ENCODE data around the gene TMIGD1.

TMIGD1 gene

GRCh38 chr17:30309591-30309990 lies 24.3 kb downstream of the TMIGD1 start:
- TF ChIP-seq ZNF565 (CRISPR knock-in tag; conservative IDR thresholded peaks at IDR 0.05; ENCODE audit: low read depth) (no peak), ZFP30 (CRISPR knock-in tag; IDR thresholded peaks at IDR 0.05) (no peak), CREB5 (CRISPR knock-in tag; IDR thresholded peaks at IDR 0.05; ENCODE audit: low read depth) (no peak), ISL1 (CRISPR knock-in tag; IDR thresholded peaks at IDR 0.05) (no peak), BACH2 (CRISPR knock-in tag; IDR thresholded peaks at IDR 0.05; ENCODE audit: borderline replicate concordance) (no peak), ZFP3 (CRISPR knock-in tag; IDR thresholded peaks at IDR 0.05) (no peak), PPARA (CRISPR knock-in tag; IDR thresholded peaks at IDR 0.05; ENCODE audit: borderline replicate concordance) (no peak), SNAI2 (CRISPR knock-in tag; IDR thresholded peaks at IDR 0.05) (no peak), POU6F1 (CRISPR knock-in tag; IDR thresholded peaks at IDR 0.05; ENCODE audit: borderline replicate concordance, low read depth) (no peak), ESRRG (CRISPR knock-in tag; IDR thresholded peaks at IDR 0.05) (no peak), ARNTL (CRISPR knock-in tag; IDR thresholded peaks at IDR 0.05; ENCODE audit: borderline replicate concordance, low read depth) (no peak), ZC3H10 (CRISPR knock-in tag; IDR thresholded peaks at IDR 0.05) (no peak), RARB (CRISPR knock-in tag; IDR thresholded peaks at IDR 0.05) (no peak), ZNF70 (CRISPR knock-in tag; IDR thresholded peaks at IDR 0.05) (no peak), OSR1 (CRISPR knock-in tag; IDR thresholded peaks at IDR 0.05) (no peak), CSDC2 (CRISPR knock-in tag; IDR thresholded peaks at IDR 0.05) (no peak), CSRNP3 (CRISPR knock-in tag; IDR thresholded peaks at IDR 0.05) (no peak), TCF4 (CRISPR knock-in tag; IDR thresholded peaks at IDR 0.05; ENCODE audit: borderline replicate concordance) (no peak), ZNF8 (CRISPR knock-in tag; IDR thresholded peaks at IDR 0.05) (no peak)
- no peak for ATAC-seq

GRCh38 chr17:30308406-30308805 lies 25.5 kb downstream of the TMIGD1 start:
- TF ChIP-seq TCF4 (CRISPR knock-in tag; IDR thresholded peaks at IDR 0.05; ENCODE audit: borderline replicate concordance) (no peak), ISL1 (CRISPR knock-in tag; IDR thresholded peaks at IDR 0.05) (no peak)
- ATAC-seq: no peak

- no peak for TF ChIP-seq ISL1 (CRISPR knock-in tag; IDR thresholded peaks at IDR 0.05)
- no peak for TF ChIP-seq ZFP3 (CRISPR knock-in tag; IDR thresholded peaks at IDR 0.05)
- TF ChIP-seq TCF4 (CRISPR knock-in tag; IDR thresholded peaks at IDR 0.05; ENCODE audit: borderline replicate concordance): no peak
- TF ChIP-seq ZC3H10 (CRISPR knock-in tag; IDR thresholded peaks at IDR 0.05): no peak
- no peak for TF ChIP-seq TOX (CRISPR knock-in tag; IDR thresholded peaks at IDR 0.05; ENCODE audit: borderline replicate concordance)
- no peak for TF ChIP-seq ZNF70 (CRISPR knock-in tag; IDR thresholded peaks at IDR 0.05)
- TF ChIP-seq CSDC2 (CRISPR knock-in tag; IDR thresholded peaks at IDR 0.05): no peak
- TF ChIP-seq ZFP30 (CRISPR knock-in tag; IDR thresholded peaks at IDR 0.05): no peak
- TF ChIP-seq TSHZ2 (CRISPR knock-in tag; IDR thresholded peaks at IDR 0.05): no peak
- no peak for TF ChIP-seq PATZ1 (CRISPR knock-in tag; IDR thresholded peaks at IDR 0.05; ENCODE audit: borderline replicate concordance)
- no peak for TF ChIP-seq GLIS3 (CRISPR knock-in tag; IDR thresholded peaks at IDR 0.05)
- no peak for TF ChIP-seq ZNF8 (CRISPR knock-in tag; IDR thresholded peaks at IDR 0.05)
- no peak for TF ChIP-seq ZNF565 (CRISPR knock-in tag; conservative IDR thresholded peaks at IDR 0.05; ENCODE audit: low read depth)
- TF ChIP-seq CREB5 (CRISPR knock-in tag; IDR thresholded peaks at IDR 0.05; ENCODE audit: low read depth): no peak
- no peak for ATAC-seq
Observed at GRCh38 chr17:30304778-30305177, 29.1 kb downstream of the TMIGD1 start.
